Measurements from ENCODE around the gene RNF223.

RNF223 gene

DNA sequence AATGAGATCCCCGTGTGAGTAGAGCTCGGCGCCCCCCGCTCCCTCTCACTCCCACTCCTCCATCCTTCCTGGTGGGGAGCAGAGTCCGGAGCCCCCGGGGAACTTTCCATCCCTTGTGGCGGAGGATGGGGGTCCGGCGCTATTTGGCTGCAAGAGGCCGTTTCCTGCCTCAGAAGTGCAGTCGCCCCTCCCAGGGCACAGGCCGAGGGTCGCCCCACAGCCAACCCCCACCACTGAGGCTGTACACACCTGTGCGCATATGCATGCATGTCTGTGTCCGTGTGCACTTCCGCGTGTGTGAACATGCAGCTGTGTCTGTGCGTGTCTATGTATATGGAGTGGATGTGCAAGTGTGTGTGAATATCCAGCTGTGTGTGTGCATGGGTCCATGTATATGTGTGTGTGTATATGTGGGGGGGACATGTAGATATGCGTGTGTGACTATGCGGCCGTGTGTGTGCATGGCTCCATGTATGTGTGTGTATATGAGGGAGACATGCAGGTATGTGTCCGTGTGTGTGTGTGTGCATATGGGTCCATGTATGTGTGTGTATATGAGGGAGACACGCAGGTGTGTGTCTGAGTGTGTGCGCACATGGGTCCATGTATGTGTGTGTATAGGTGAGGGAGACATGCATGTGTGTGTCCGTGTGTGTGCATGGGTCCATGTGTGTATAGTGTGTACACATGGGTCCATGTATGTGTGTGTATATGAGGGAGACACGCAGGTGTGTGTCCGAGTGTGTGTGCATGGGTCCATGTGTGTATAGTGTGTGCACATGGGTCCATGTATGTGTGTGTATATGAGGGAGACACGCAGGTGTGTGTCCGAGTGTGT, 21.9 kb downstream of the RNF223 start:
- no peak for TF ChIP-seq MAX (IDR thresholded peaks at IDR 0.05; ENCODE audit: low read depth, low read length)
- no peak for TF ChIP-seq MYC (IDR thresholded peaks at IDR 0.05; ENCODE audit: low read depth, low read length)
- no peak for TF ChIP-seq CTCF (IDR thresholded peaks at IDR 0.05; ENCODE audit: low read depth, low read length)
- no peak for TF ChIP-seq POLR2A (IDR thresholded peaks at IDR 0.05; ENCODE audit: extremely low read depth, insufficient read length)
- no peak overlapping the region for H3K4me3 ChIP-seq (ENCODE audit: low read depth, low read length)
- no peak for DNase-seq (ENCODE audit: low read depth)

GRCh38 chr1:1051127-1051810, 22.8 kb downstream of the RNF223 start:
- H3K4me3 ChIP-seq (ENCODE audit: low read depth, low read length): no peak overlapping the region
- no peak for TF ChIP-seq MAX (IDR thresholded peaks at IDR 0.05; ENCODE audit: low read depth, low read length)
- TF ChIP-seq MYC (IDR thresholded peaks at IDR 0.05; ENCODE audit: low read depth, low read length): no peak
- TF ChIP-seq CTCF (IDR thresholded peaks at IDR 0.05; ENCODE audit: low read depth, low read length): no peak
- TF ChIP-seq POLR2A (IDR thresholded peaks at IDR 0.05; ENCODE audit: extremely low read depth, insufficient read length): no peak

DNA sequence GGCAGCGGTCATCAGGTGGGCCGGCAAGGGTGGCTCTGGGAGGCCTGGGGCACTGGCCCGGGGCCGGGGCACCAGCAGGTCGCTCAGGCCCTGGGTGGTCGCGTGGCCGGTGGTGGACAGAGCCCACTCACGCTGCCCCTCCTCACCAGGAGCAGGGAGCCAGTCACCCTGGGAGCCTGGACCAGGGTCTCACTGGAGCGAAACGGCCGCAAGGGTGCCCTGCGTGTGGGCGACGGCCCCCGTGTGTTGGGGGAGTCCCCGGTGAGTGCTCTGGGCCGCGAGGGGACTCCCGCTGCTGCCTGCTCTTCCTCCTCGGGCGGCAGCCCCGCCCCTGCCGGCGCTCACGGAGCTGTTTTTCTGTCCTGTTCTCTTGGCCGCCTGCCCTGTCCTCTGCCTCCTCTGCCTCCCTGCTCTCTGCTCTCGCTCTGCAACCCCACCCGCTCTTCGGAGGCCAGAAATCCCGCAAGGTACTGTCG, 23.5 kb downstream of the RNF223 start:
- no peak for TF ChIP-seq CTCF (IDR thresholded peaks at IDR 0.05; ENCODE audit: low read depth, low read length)
- no peak for TF ChIP-seq MAX (IDR thresholded peaks at IDR 0.05; ENCODE audit: low read depth, low read length)
- TF ChIP-seq POLR2A (IDR thresholded peaks at IDR 0.05; ENCODE audit: extremely low read depth, insufficient read length): no peak
- TF ChIP-seq MYC (IDR thresholded peaks at IDR 0.05; ENCODE audit: low read depth, low read length): no peak
- no peak for DNase-seq (ENCODE audit: low read depth)
- H3K4me3 ChIP-seq (ENCODE audit: low read depth, low read length): no peak overlapping the region

More at GRCh38 chr1:1051127-1051810, 22.8 kb downstream of the RNF223 start:
- no peak for DNase-seq (ENCODE audit: low read depth)

DNA sequence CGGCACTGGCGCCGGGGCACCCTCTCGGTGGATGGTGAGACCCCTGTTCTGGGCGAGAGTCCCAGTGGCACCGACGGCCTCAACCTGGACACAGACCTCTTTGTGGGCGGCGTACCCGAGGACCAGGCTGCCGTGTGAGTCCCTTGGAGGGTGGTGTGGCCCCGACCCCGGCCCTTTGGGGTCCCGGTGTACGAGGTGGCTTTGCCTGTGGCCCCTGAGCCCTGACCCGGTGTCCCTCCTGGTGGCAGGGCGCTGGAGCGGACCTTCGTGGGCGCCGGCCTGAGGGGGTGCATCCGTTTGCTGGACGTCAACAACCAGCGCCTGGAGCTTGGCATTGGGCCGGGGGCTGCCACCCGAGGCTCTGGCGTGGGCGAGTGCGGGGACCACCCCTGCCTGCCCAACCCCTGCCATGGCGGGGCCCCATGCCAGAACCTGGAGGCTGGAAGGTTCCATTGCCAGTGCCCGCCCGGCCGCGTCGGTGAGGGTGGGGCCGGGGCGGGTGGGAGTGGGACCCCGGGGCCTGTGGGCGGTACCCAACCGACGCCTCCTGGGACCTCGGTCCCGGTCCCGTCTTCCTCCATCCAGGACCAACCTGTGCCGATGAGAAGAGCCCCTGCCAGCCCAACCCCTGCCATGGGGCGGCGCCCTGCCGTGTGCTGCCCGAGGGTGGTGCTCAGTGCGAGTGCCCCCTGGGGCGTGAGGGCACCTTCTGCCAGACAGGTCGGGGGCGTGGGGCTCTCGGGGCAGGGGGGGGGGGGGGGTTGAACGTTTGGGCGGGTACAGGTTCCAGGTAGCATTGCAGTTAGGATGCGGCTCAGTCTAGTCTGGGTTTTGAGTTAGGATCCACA, 24.6 kb downstream of the RNF223 start:
- no peak overlapping the region for H3K4me3 ChIP-seq (ENCODE audit: low read depth, low read length)
- no peak for DNase-seq (ENCODE audit: low read depth)
- TF ChIP-seq MYC (IDR thresholded peaks at IDR 0.05; ENCODE audit: low read depth, low read length) (no peak), CTCF (IDR thresholded peaks at IDR 0.05; ENCODE audit: low read depth, low read length) (no peak), POLR2A (IDR thresholded peaks at IDR 0.05; ENCODE audit: extremely low read depth, insufficient read length) (no peak), MAX (IDR thresholded peaks at IDR 0.05; ENCODE audit: low read depth, low read length) (no peak)

GRCh38 chr1:1048765-1049164, 25.3 kb downstream of the RNF223 start:
- no peak overlapping the region for H3K4me3 ChIP-seq (ENCODE audit: low read depth, low read length)
- DNase-seq (ENCODE audit: low read depth): no peak
- TF ChIP-seq CTCF (IDR thresholded peaks at IDR 0.05; ENCODE audit: low read depth, low read length) (no peak), POLR2A (IDR thresholded peaks at IDR 0.05; ENCODE audit: extremely low read depth, insufficient read length) (no peak), MYC (IDR thresholded peaks at IDR 0.05; ENCODE audit: low read depth, low read length) (no peak), MAX (IDR thresholded peaks at IDR 0.05; ENCODE audit: low read depth, low read length) (no peak)

All from NB4 (cell line).